ENCODE data around the gene GSTA5. TPM values are rescaled to one million over a fixed set of nuclear protein-coding genes. Genes with fewer than 3 reads are reported as not detected.
A peak's percentile ranks its signal among the peaks of the same experiment; 100 is the strongest.
"Not testable (repeated sequence)": the region's sequence is repeated elsewhere in the genome, so short reads cannot be mapped to it uniquely, and the experiment has no call there.

The GSTA5 gene
- total and polyA plus RNA-seq, 2 experiments from 2014 or later: not detected

GRCh38 chr6:52802806-52803205, 37.8 kb downstream of the GSTA5 start:
- Histone ChIP-seq H3K4me3 (no peak overlapping the region), H3K4me1 (ENCODE audit: insufficient read depth) (peaks cover 15% of the 10 kb centered on the region), H3K36me3 (ENCODE audit: low read depth) (no peaks in the 10 kb centered on the region), H3K27ac (no peak overlapping the region), H2AFZ (no peak overlapping the region), H3K27me3 (replicated peaks; ENCODE audit: insufficient read depth) (no peaks in the 10 kb centered on the region), H3K9me2 (ENCODE audit: insufficient read depth) (no peaks in the 10 kb centered on the region), H3K4me2 (ENCODE audit: unreplicated experiment) (no peak overlapping the region), H3K9ac (no peak overlapping the region), H3K9me3 (ENCODE audit: low read depth) (no peaks in the 10 kb centered on the region), H4K20me1 (ENCODE audit: insufficient read depth) (no peaks in the 10 kb centered on the region), H3K79me2 (ENCODE audit: insufficient read depth) (no peaks in the 10 kb centered on the region), H3F3A (ENCODE audit: insufficient read depth) (peaks cover 17% of the 10 kb centered on the region; the same call in 1 of the 2 replicates)
- WGBS, 2 experiments (ENCODE audit: low coverage in 1 of 2, low lambda C conversion rate in 2 of 2, missing lambda C conversion rate in 2 of 2): 55 to 71% methylated on average over 1 of the region's 1 CpG
- no peak for DNase-seq
- TF ChIP-seq EZH2 (IDR thresholded peaks at IDR 0.05; ENCODE audit: insufficient read depth, poor library complexity, severe bottlenecking) (no peak), EZH2phosphoT487 (IDR thresholded peaks at IDR 0.05; ENCODE audit: insufficient read depth, low read depth) (no peak)
- in situ Hi-C loops (cut with MboI): no loop called here

- H3K9me2 ChIP-seq (ENCODE audit: insufficient read depth): no peaks in the 10 kb centered on the region
- no peak for DNase-seq
- TF ChIP-seq EZH2phosphoT487 (IDR thresholded peaks at IDR 0.05; ENCODE audit: insufficient read depth, low read depth): no peak
- TF ChIP-seq EZH2 (IDR thresholded peaks at IDR 0.05; ENCODE audit: insufficient read depth, poor library complexity, severe bottlenecking): no peak
- no peak overlapping the region for H3K27ac ChIP-seq
- H3K9me3 ChIP-seq (ENCODE audit: low read depth): no peaks in the 10 kb centered on the region
- peaks cover 17% of the 10 kb centered on the region; the same call in 1 of the 2 replicates for H3F3A ChIP-seq (ENCODE audit: insufficient read depth)
- H3K4me2 ChIP-seq (ENCODE audit: unreplicated experiment): no peak overlapping the region
- WGBS, 2 experiments (ENCODE audit: low coverage in 1 of 2, low lambda C conversion rate in 2 of 2, missing lambda C conversion rate in 2 of 2): 87 to 90% methylated on average over 2 of the region's 2 CpGs
- no peak overlapping the region for H2AFZ ChIP-seq
- no peaks in the 10 kb centered on the region for H4K20me1 ChIP-seq (ENCODE audit: insufficient read depth)
- in situ Hi-C loops (cut with MboI): no loop called here
- no peak overlapping the region for H3K4me3 ChIP-seq
- H3K36me3 ChIP-seq (ENCODE audit: low read depth): no peaks in the 10 kb centered on the region
- H3K4me1 ChIP-seq (ENCODE audit: insufficient read depth): peaks cover 15% of the 10 kb centered on the region
- H3K9ac ChIP-seq: no peak overlapping the region
- no peaks in the 10 kb centered on the region for H3K79me2 ChIP-seq (ENCODE audit: insufficient read depth)
- no peaks in the 10 kb centered on the region for H3K27me3 ChIP-seq (replicated peaks; ENCODE audit: insufficient read depth)
Measured at GRCh38 chr6:52801188-52801841, 39.3 kb downstream of the GSTA5 start.

- H4K20me1 ChIP-seq (ENCODE audit: insufficient read depth); H3K9me3 ChIP-seq (ENCODE audit: low read depth); H3K9me2 ChIP-seq (ENCODE audit: insufficient read depth); H3K36me3 ChIP-seq (ENCODE audit: low read depth); in situ Hi-C loops (cut with MboI); H3K4me3 ChIP-seq; H3K27me3 ChIP-seq (replicated peaks; ENCODE audit: insufficient read depth); H3K9ac ChIP-seq; H3K79me2 ChIP-seq (ENCODE audit: insufficient read depth); H2AFZ ChIP-seq: not testable (repeated sequence)
- Histone ChIP-seq H3K27ac (peak overlapping the region; percentile 19), H3K4me1 (ENCODE audit: insufficient read depth) (peaks cover 19% of the 10 kb centered on the region), H3K4me2 (ENCODE audit: unreplicated experiment) (peak overlapping the region; percentile 48), H3F3A (ENCODE audit: insufficient read depth) (peaks cover 17% of the 10 kb centered on the region; the same call in 1 of the 2 replicates)
- DNase-seq: peak; percentile 73
- 44 to 56% methylated on average over 1 of the region's 1 CpG for WGBS, 2 experiments (ENCODE audit: low coverage in 1 of 2, low lambda C conversion rate in 2 of 2, missing lambda C conversion rate in 2 of 2)
Measured at GRCh38 chr6:52799272-52799671, 41.3 kb downstream of the GSTA5 start.

- H3K9me2 ChIP-seq (ENCODE audit: insufficient read depth); H3K36me3 ChIP-seq (ENCODE audit: low read depth); H3K27me3 ChIP-seq (replicated peaks; ENCODE audit: insufficient read depth); H3K27ac ChIP-seq; H4K20me1 ChIP-seq (ENCODE audit: insufficient read depth); H3K9ac ChIP-seq; in situ Hi-C loops (cut with MboI); H3K9me3 ChIP-seq (ENCODE audit: low read depth); H3K4me3 ChIP-seq; H3K79me2 ChIP-seq (ENCODE audit: insufficient read depth); H2AFZ ChIP-seq; H3K4me2 ChIP-seq (ENCODE audit: unreplicated experiment): not testable (repeated sequence)
- peak; percentile 28 for DNase-seq
- Histone ChIP-seq H3F3A (ENCODE audit: insufficient read depth) (peaks cover 22% of the 10 kb centered on the region; the same call in 1 of the 2 replicates), H3K4me1 (ENCODE audit: insufficient read depth) (peaks cover 24% of the 10 kb centered on the region)
- WGBS, 2 experiments (ENCODE audit: low coverage in 1 of 2, low lambda C conversion rate in 2 of 2, missing lambda C conversion rate in 2 of 2): 43 to 44% methylated on average over 2 of the region's 2 CpGs
Measured at GRCh38 chr6:52794366-52794765, 46.2 kb downstream of the GSTA5 start.

- Histone ChIP-seq H3K9ac (no peak overlapping the region), H3K27me3 (replicated peaks; ENCODE audit: insufficient read depth) (no peaks in the 10 kb centered on the region), H3K4me1 (ENCODE audit: insufficient read depth) (peaks cover 18% of the 10 kb centered on the region), H4K20me1 (ENCODE audit: insufficient read depth) (no peaks in the 10 kb centered on the region), H3K9me2 (ENCODE audit: insufficient read depth) (no peaks in the 10 kb centered on the region), H2AFZ (no peak overlapping the region), H3K9me3 (ENCODE audit: low read depth) (no peaks in the 10 kb centered on the region), H3F3A (ENCODE audit: insufficient read depth) (0 out of 2 replicates have a peak, but pooled peaks cover 18% of the 10 kb centered on the region), H3K4me3 (no peak overlapping the region), H3K79me2 (ENCODE audit: insufficient read depth) (no peaks in the 10 kb centered on the region), H3K36me3 (ENCODE audit: low read depth) (no peaks in the 10 kb centered on the region), H3K4me2 (ENCODE audit: unreplicated experiment) (no peak overlapping the region), H3K27ac (no peak overlapping the region)
- TF ChIP-seq EZH2 (IDR thresholded peaks at IDR 0.05; ENCODE audit: insufficient read depth, poor library complexity, severe bottlenecking) (no peak), EZH2phosphoT487 (IDR thresholded peaks at IDR 0.05; ENCODE audit: insufficient read depth, low read depth) (no peak)
- WGBS, 2 experiments (ENCODE audit: low coverage in 1 of 2, low lambda C conversion rate in 2 of 2, missing lambda C conversion rate in 2 of 2): 0% methylated on average over 1 of the region's 1 CpG; no CpG with 5 or more reads in 1 of the 2 experiments
- DNase-seq: no peak
- in situ Hi-C loops (cut with MboI): no loop called here
Measured at GRCh38 chr6:52790861-52791260, 49.8 kb downstream of the GSTA5 start.

GRCh38 chr6:52789658-52790057, 51.0 kb downstream of the GSTA5 start:
- not testable (repeated sequence) for H3K79me2 ChIP-seq (ENCODE audit: insufficient read depth); H3K4me3 ChIP-seq; H3K36me3 ChIP-seq (ENCODE audit: low read depth); H3K9me2 ChIP-seq (ENCODE audit: insufficient read depth); H3K27me3 ChIP-seq (replicated peaks; ENCODE audit: insufficient read depth); H3K9ac ChIP-seq; H4K20me1 ChIP-seq (ENCODE audit: insufficient read depth); H3K9me3 ChIP-seq (ENCODE audit: low read depth)
- peak overlapping the region; percentile 24 for H3K4me2 ChIP-seq (ENCODE audit: unreplicated experiment)
- H3K4me1 ChIP-seq (ENCODE audit: insufficient read depth): peaks cover 15% of the 10 kb centered on the region
- 0 out of 2 replicates have a peak, but pooled peaks cover 18% of the 10 kb centered on the region for H3F3A ChIP-seq (ENCODE audit: insufficient read depth)
- peak overlapping the region; percentile 52 for H3K27ac ChIP-seq
- WGBS, 2 experiments (ENCODE audit: low coverage in 1 of 2, low lambda C conversion rate in 2 of 2, missing lambda C conversion rate in 2 of 2): 56 to 70% methylated on average over 1 of the region's 1 CpG
- peak; percentile 55 for DNase-seq
- in situ Hi-C loops (cut with MboI): loop anchor here (5.0 kb wide), 1 partner anchor 38 kb away; no protein-coding TSS in a partner anchor
- peak overlapping the region; percentile 47 for H2AFZ ChIP-seq

Data from GM23248 (cell line).